ENCODE measurements around the gene SFXN2.
"Not testable (repeated sequence)": the region's sequence is repeated elsewhere in the genome, so short reads cannot be mapped to it uniquely, and the experiment has no call there.

The SFXN2 gene

DNA sequence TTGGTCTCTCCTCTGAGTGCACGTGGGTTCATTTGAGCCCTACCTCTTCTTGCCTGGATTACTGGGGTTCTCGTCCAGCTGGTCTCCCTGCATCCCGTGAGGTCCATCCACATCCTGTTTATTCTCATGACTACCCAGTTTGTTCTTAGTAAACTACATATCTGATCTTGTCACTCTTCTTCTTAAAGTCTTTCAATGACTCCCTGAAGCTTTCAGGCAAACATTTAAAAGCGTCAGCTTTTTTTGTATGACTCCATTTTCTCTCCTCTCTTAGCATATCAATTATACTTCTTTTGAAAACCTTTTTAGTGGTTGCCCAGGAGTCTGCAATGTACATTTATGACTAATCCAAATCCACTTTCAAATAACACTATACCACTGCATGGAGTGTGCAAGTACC lies 7.5 kb downstream of the SFXN2 start:
- no peak for DNase-seq

- DNase-seq, result no peak
These were observed 9.6 kb downstream of the SFXN2 start for GRCh38 chr10:102723989-102724388.

DNA sequence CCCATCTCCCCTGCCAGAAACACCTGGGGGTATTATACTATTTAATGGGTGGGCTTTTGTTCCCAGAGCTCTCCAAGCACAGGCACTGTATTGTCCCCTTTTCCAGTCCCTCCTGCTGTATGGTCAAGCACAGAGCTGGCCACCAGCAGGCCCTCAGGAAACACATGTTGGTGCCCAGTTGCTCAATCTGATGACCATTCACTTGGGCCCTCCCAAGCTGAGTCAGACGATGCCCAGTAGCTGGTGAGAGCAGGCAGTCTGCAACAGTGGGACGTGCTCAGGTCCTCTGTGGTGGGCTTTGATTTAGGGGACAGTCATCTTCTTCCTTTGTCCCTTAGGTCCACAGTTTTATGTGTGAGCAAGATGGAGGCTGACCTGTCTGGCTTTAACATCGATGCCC lies 11.8 kb downstream of the SFXN2 start:
- DNase-seq, result peak; percentile 66

DNA sequence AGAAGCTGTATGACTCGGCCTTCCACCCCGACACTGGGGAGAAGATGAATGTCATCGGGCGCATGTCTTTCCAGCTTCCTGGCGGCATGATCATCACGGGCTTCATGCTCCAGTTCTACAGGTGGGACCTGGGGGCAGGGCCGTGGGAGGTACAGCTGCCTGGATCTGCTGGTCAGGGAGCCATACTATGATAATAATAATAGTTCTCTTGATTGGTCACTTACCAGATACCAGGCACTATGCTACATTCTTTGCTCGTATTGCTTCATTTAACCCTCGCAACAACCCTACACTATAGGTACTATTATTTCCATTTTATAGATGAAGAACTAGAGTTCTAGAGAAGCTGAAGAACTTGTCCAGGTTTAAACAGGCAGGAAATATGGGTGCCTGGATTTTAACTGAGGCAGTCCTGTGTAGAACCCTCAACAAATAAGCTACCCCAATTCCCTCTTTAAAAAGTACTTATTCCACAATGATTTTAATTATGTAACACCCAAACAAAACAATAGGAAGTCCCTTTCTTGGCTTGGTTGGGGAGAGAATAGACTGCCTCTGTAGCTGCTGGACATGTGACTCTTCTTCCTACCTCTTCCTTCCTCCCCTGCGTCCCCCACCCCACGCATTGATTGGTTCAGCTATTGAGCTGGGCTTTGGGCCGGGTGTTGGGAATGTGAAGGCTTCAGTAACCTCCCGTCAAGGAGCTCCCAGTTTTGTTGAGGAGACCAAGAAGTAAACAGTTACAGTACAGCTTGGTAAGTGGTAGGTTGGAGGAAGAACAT lies 12.8 kb downstream of the SFXN2 start:
- DNase-seq, result peak; percentile 36

DNA sequence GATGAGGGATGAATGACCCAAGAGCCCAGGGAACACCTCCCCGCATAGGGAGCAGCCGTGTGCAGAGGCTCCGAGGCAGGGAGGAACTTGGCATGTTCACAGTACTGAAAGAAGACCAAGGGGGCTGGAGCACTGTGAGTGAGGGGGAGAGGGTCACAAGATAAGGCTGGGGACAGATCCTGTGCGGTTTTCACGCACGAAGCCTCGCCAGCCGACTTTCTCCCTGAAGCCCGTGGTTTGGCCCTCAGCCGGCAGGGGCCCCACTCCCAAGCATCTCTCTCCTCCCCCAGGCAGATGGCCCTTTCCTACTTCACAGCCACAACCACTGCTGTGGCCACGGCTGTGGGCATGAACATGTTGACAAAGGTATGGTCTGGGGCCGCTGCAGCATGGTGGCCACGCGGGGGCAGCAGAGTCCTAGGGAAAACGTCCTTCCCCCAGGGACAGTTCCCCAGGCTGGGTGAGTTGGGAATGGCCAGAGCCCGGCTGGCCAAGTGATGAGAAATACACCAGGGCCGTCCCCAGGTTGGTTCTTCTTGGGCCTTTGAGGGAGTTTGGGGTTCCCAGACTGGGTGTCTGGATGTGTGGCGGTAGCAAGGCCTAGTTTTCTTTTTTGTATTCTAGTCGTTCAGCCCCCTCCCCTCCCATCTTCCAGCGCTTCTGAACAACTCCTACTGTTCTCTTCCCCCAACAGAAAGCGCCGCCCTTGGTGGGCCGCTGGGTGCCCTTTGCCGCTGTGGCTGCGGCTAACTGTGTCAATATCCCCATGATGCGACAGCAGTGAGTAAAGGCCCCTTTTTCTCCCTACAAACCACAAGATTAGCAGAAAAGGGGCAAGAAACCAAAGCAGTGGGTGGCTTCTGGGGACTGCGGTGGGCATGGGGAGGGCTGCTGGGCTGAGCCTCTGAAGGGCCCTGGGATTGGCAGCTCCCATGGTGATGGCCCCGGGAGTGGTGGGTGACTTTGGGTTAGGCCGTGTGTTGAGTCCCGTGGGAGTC lies 14.9 kb downstream of the SFXN2 start:
- peak; percentile 79 for DNase-seq

DNA sequence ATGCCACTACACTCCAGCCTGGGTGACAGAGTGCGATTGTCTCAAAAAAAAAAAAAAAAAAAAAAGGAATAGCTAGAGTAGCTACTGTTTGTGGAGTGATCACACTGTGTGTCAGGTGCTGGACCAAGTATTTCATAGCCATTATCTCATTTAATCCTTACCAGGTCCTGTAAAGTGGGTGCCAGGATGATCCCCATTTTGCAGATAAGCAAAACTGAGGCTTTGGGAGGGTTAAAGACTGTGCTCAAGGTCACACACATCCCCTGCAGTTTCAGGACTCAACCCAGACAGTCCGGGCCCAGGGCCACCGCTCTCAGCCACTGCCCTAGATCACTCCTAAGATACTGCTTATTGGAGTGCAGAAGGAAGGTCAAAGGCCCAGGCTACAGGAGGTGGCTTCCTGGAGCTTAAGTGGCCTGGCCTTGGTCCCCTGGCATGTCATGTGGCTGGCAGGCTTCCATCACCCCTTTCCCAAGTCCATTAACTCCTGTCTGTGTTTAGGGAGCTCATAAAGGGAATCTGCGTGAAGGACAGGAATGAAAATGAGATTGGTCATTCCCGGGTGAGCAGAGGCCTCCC lies 16.9 kb downstream of the SFXN2 start:
- no peak for DNase-seq

DNA sequence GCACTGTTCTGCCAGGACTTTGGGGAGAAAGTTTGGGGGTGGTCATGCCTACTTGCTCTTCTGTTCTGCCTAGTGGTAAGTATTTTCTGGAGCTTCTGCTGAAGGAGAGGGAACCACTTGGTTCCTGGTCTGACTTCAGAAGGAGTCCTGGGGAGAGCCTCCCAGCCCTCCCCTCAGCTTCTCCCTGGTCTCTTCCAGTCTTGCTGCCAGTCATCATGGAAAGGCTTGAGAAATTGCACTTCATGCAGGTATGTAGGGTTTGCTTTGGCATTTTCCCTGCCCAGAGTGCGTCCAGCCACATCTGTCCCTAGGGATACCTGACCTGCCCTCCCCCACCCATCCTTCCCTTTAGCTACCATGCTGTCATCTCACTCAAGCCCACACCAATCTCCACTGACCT lies 18.2 kb downstream of the SFXN2 start:
- DNase-seq, result no peak

GRCh38 chr10:102735065-102735562 lies 20.7 kb downstream of the SFXN2 start:
- DNase-seq, result no peak

DNA sequence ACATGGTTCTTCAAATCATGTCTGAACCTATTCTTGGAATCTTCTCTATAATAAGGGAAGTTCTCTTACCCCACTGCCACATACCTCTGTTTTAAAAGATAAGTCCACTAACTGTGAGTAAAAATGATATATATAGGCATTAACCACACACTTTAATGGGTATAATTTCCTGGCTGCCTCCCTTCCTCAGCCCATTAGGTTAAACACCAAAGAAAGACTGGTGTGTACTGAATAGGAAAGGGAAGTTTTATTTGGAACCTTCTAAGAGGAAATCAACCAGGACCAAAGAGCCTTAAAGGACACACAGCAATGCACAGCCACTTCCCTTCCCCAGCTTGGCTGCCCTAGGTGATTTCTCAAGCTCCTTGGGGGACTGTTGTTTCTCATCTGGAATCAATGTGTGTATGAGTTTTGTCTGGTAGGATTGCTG lies 24.3 kb downstream of the SFXN2 start:
- no peak for DNase-seq

DNA sequence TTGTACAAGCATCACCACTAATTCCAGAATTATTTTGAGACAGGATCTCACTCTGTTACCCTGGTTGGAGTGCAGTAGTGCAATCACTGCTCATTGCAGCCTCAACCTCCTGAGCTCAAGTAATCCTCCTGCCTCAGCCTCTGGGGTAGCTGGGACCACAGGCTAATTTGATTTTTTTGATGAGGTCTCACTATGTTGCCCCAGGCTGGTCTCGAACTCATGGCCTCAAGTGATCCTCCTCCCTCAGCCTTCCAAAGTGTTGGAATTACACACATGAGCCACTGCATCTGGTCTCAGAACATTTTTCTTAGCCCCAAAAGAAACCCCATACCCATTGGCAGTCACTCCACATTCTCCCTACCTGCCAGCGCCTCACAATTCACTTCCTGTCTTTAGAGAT lies 25.8 kb downstream of the SFXN2 start:
- no peak for DNase-seq

DNA sequence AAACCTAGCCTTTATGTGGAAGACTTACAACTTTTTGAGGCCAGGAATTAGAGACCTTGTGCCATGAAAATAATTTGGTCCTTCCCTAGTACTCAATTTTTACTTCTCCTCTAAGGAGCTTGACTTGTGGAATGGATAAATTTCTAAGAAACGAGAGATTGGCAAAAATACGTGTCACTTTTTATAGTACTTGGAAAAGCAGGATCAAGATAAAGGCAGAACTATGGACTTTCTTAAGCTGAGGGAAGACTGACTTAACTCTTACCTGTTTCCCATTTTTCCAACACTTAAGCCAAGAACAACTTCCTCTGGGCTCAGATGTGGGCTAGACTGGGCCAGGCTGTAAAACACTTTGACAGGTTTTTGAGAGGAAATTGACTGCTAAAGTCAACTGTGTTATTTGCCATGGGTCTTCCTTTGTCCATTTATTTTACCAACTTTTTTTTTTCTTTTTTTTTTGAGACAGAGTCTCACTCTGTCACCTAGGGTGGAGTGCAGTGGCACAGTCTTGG lies 27.3 kb downstream of the SFXN2 start:
- no peak for DNase-seq

DNA sequence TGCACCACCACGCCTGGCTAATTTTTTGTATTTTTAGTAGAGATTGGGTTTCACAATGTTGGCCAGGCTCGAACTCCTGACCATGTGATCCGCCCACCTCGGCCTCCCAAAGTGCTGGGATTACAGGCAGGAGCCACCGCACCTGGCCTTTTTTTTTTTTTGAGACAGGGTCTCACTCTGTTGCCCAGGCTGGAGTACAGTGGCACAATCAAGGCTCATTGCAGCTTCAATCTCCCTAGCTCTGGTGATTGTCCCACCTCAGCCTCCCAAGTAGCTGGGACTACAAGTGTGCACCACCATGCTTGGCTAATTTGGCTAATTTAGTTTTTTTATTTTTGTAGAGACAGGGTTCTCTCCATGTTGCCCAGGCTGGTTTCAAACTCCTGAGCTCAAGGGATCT lies 27.9 kb downstream of the SFXN2 start:
- not testable (repeated sequence) for DNase-seq

DNA sequence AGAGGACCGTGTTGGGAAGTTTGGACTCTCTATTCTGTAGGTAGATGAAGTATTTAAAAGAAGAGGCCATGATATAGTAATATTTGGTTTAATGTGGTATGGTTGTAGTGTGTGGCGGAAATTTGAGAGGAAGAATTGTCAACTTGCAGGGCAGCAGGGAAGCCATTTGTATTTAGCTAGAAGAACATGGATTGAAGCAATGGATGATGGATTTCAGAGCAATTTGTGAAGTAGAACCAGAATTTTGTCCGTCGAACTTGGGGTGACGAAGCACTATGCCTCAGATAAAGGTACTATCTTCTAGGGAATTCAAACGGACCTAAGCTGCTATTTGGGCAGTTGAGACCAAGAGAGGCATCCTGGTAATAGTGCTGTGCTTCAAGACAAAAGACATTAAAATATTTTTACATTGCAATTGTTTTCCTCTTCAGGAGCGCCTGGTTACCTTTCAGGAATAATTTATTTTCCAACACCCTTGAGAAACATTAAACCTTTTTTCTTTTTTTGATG lies 28.7 kb downstream of the SFXN2 start:
- DNase-seq, result no peak

GRCh38 chr10:102743588-102744373 lies 29.3 kb downstream of the SFXN2 start, which contains the start of gene WBP1L:
TSS of gene WBP1L (plus strand) at chr10:102743948. CDS start at chr10:102744054, 106 bp downstream.
- DNase-seq, result peak; percentile 100

DNA sequence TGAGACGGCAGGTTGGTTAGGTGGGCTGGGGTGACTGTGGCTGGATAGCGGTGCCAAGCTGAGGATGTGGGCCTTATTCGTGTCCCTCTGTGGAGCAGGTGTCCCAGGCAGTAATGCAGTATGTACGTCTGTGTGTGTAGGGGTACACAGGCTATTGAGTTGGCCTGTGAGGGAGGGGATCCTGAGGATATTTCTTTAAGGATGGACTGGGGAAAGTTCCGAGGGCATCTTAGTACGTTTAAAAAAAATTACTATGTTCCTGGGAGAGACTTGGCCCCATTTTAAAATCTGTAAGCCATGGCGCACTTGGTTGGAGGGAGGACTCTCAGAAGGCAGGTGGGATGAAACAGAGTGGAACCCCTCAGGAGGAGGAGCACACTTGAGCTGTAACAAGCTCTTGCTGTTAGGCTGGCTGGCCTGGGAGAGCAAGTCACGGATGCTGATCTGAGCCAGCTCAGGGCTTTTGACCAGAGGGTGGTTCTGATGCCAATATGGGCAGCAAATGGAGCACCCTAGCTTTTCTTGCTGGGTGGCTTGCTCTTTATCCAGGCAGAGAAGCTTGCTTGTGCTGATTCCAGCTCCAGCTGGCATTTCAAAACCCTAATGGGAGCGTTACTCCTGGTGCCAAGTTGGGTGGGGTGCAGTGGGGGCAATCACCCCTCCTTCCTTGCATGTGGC lies 30.1 kb downstream of the SFXN2 start:
- peak; percentile 35 for DNase-seq

GRCh38 chr10:102745157-102745556 lies 30.7 kb downstream of the SFXN2 start:
- no peak for DNase-seq

DNA sequence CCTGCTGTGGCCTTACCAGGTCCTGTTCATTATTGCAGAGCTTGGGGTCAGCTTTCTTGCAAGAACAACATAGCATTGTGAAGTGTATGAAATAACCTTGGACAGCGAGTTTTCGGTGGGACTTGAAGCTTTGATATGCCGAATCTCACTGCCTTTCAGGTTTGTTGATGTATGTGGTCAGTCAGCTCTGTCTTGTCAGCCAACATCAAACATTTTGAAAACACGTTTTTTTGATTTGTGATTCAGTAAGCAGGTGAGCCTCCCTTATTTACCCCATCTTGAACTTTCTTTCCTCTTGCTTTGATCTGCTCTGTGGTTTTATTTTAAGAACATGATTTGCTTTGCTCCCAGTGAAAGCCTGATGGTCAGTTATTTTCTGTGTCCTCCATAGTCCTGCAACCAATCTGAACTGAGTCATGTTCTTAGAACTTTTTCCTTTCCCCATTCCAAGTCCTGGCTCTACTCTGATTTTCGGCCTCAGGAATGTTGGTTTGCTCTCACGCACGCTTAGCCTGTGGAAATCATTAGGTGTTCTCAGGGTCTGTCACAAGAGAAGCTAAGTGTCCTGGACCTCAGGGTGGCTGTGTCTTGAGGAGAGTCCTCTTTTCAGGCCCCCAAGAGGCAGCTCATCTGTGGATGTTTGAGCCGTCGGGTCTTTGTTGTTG lies 38.0 kb downstream of the SFXN2 start:
- peak; percentile 89 for DNase-seq

GRCh38 chr10:102752934-102753664 lies 38.7 kb downstream of the SFXN2 start:
- peak; percentile 67 for DNase-seq

DNA sequence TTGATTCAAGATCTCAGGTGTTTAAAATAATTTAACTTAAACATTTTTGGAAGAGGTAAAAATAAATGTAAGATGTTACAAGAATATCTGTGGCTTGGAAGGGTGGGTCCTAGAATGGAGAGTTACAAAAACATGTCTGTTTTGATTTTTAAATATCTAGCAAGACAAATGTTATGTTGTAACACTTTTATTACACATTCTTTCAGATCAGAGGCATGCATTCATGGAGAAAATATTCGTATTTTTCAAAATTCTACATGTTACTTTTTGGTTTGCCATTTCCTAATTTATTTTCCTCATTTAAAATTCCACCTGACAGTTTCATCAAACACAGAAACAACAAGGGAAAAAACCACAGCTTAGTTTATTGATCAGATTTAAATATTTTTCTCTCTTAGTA lies 39.3 kb downstream of the SFXN2 start:
- DNase-seq, result no peak

GRCh38 chr10:102757323-102757722 lies 42.9 kb downstream of the SFXN2 start:
- no peak for DNase-seq

All from EL (cell line).